RWPE1 (cell line): Measurements from ENCODE around the gene BABAM2.

Experiments
- CTCF ChIA-PET: fragments of 350-600 bp; sonication (Branson Sonifier 250); formaldehyde crosslinking; extraction: SDS; loops from one replicate; lab custom pipeline; 2021; lab: Yijun Ruan, JAX
- POLR2A ChIA-PET: fragments of 400-600 bp; formaldehyde crosslinking; extraction: SDS; loops from one replicate; lab custom pipeline; 2020; ENCODE audit warnings: antibody characterized with exemption; ENCODE audit not compliant: low non-redundant PET; lab: Yijun Ruan, JAX
- DNase-seq: peaks from one replicate; pipeline ENCODE4 v3.0.0; 2012; ENCODE audit warnings: low spot score
- H3K27ac ChIP-seq: fragments of 450-650 bp; 2 replicates; pipeline ENCODE4 v1.5.1; 2017
- CTCF ChIP-seq: fragments of 450-650 bp; conservative IDR thresholded peaks from 2 replicates; pipeline ENCODE4 v1.5.1; 2017; ENCODE audit warnings: low read depth, mild to moderate bottlenecking

Gene BABAM2

DNA sequence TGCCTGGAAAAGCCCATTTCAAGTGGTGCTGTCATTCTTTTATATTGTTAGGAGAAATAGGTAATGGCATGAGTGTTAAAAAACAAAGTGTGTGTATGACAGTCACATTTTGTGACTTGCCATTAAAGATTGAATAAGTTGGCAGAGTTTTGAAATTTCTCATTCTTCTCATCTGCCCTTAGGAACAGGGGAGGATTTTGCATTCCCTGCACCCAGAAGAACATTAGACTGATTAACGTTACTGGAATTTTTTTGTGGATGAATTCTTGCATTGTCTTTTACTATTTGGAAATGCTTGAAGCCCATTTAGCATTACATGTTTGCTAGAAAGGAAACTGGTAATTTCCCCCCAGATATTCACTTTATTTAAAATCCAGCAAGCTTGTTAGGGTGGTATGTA, 162.2 kb downstream of the BABAM2 start:
- ChIA-PET CTCF (no interaction called here), POLR2A (no interaction called here)
- peak overlapping the region; percentile 57; the same call in 1 of the 2 replicates for H3K27ac ChIP-seq
- no peak for DNase-seq
- no peak for TF ChIP-seq CTCF

- ChIA-PET CTCF (no interaction called here), POLR2A (no interaction called here)
- DNase-seq: no peak
Observed at GRCh38 chr2:28053597-28053996, 163.1 kb downstream of the BABAM2 start.

GRCh38 chr2:28054916-28055315, 164.4 kb downstream of the BABAM2 start:
- ChIA-PET CTCF (interaction anchor here (0.6 kb wide), 1 partner anchor 201 kb away, joined by 6 read pairs; no protein-coding TSS in a partner anchor), POLR2A (no interaction called here)
- no peak for DNase-seq
- H3K27ac ChIP-seq: no peak overlapping the region
- TF ChIP-seq CTCF: no peak

More at GRCh38 chr2:28053597-28053996, 163.1 kb downstream of the BABAM2 start:
- TF ChIP-seq CTCF: no peak
- no peak overlapping the region for H3K27ac ChIP-seq

- POLR2A ChIA-PET: no interaction called here
- CTCF ChIA-PET: no interaction called here
- no peak overlapping the region for H3K27ac ChIP-seq
- DNase-seq: no peak
- TF ChIP-seq CTCF: no peak
Observed at GRCh38 chr2:28055325-28055970, 164.9 kb downstream of the BABAM2 start.

DNA sequence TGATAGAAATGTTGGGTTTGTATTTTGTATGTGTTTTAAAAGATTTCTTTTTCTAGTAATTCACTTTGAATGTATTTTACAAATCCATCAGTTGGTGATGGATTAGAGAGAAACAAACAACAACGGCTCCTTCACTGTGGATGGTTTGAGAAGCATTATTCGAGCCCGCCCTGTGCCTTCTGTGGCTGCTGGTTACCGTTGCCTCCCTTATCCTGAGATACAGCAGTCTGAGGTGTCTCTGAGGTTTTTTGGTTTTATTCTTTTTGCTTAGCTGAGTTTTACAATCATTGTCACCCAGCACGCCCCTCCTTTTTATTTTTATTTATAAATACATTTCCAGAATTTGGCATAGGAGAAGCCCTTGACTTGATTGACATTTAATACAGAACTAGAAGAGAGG, 168.3 kb downstream of the BABAM2 start:
- no peak overlapping the region for H3K27ac ChIP-seq
- CTCF ChIA-PET: no interaction called here
- no peak for TF ChIP-seq CTCF
- DNase-seq: no peak
- POLR2A ChIA-PET: no interaction called here

GRCh38 chr2:28062867-28063266, 172.3 kb downstream of the BABAM2 start:
- DNase-seq: no peak
- CTCF ChIA-PET: no interaction called here
- POLR2A ChIA-PET: no interaction called here
- H3K27ac ChIP-seq: no peak overlapping the region
- no peak for TF ChIP-seq CTCF
